Peyer's patch (tissue), 4 donors: ENCODE measurements around the gene GPR158.

Experiments used
- CTCF ChIP-seq, 6 experiments: fragments of 450-650 bp in 4 of 6; fragments of 200-600 bp in 2 of 6; sonication (generic) in 1 of 6; IDR thresholded peaks; one replicate each; pipeline ENCODE4 v1.5.1; 2017 to 2019; ENCODE audit warnings: antibody characterized with exemption in 6 of 6, mild to moderate bottlenecking in 3 of 6, moderate library complexity in 1 of 6
- POLR2A ChIP-seq, 2 donors: fragments of 450-650 bp; IDR thresholded peaks; one replicate each; pipeline ENCODE4 v1.5.1; 2017; ENCODE audit warnings: antibody characterized with exemption in 2 of 2, mild to moderate bottlenecking in 2 of 2, moderate library complexity in 2 of 2

- TF ChIP-seq CTCF (IDR thresholded peaks at IDR 0.05) (no peak), POLR2A (IDR thresholded peaks at IDR 0.05) (no peak)
Measured at GRCh38 chr10:25392132-25392531, 217.3 kb downstream of the GPR158 start.
